Testis (tissue), 2 donors: ENCODE data around the gene PRKN.

ENCODE experiments used
- CTCF ChIP-seq, 3 experiments: fragments of 450-650 bp in 2 of 3; fragments of 200-600 bp in 1 of 3; sonication (generic) in 1 of 3; IDR thresholded peaks; one replicate each; pipeline ENCODE4 v1.5.1; 2016 to 2019; ENCODE audit warnings: antibody characterized with exemption in 3 of 3, mild to moderate bottlenecking in 2 of 3, moderate library complexity in 1 of 3
- POLR2A ChIP-seq: fragments of 450-650 bp; IDR thresholded peaks from one replicate; pipeline ENCODE4 v1.6.1; 2017; ENCODE audit warnings: antibody characterized with exemption, mild to moderate bottlenecking, moderate library complexity

- no peak for TF ChIP-seq CTCF (IDR thresholded peaks at IDR 0.05)
- TF ChIP-seq POLR2A: no peak
Observed at GRCh38 chr6:161557333-161558107, 1170.0 kb downstream of the PRKN start.
